OCI-LY1 (cell line): ENCODE results near the gene SLC39A11.

Source experiments
- H2AFZ ChIP-seq: fragments of 200-600 bp; sonication (generic), shearing (Covaris generic); 2 replicates; pipeline ENCODE4 v1.6.0; 2014; ENCODE audit warnings: antibody characterized with exemption, mild to moderate bottlenecking, low read length
- H3F3A ChIP-seq: fragments of 200-600 bp; sonication (generic), shearing (Covaris generic); 2 replicates; pipeline ENCODE4 v1.6.0; 2014; ENCODE audit warnings: mild to moderate bottlenecking, antibody characterized with exemption, low read length, moderate library complexity; ENCODE audit not compliant: insufficient read depth
- H3K27ac ChIP-seq: fragments of 200-600 bp; sonication (generic); 2 replicates; pipeline ENCODE4 v1.5.1; 2014; ENCODE audit warnings: low read length, mixed run types, mild to moderate bottlenecking, low read depth; ENCODE audit not compliant: poor library complexity, severe bottlenecking
- H3K27me3 ChIP-seq: fragments of 200-600 bp; sonication (generic); 2 replicates; pipeline ENCODE4 v1.6.0; 2014; ENCODE audit warnings: antibody characterized with exemption, mild to moderate bottlenecking, low read length, moderate library complexity; ENCODE audit not compliant: insufficient read depth
- H3K36me3 ChIP-seq: fragments of 200-600 bp; sonication (generic); 2 replicates; pipeline ENCODE4 v1.6.1; 2014; ENCODE audit warnings: mild to moderate bottlenecking, antibody characterized with exemption, low read length, moderate library complexity, mixed read lengths; ENCODE audit not compliant: insufficient read depth
- H3K4me1 ChIP-seq: fragments of 200-600 bp; sonication (generic); 2 replicates; pipeline ENCODE4 v1.5.1; 2014; ENCODE audit warnings: mild to moderate bottlenecking, low read length, moderate library complexity; ENCODE audit not compliant: insufficient read depth, severe bottlenecking
- H3K4me2 ChIP-seq: fragments of 200-600 bp; sonication (generic), shearing (Covaris generic); 2 replicates; pipeline ENCODE4 v1.6.1; 2014; ENCODE audit warnings: low read length
- H3K4me3 ChIP-seq: fragments of 200-600 bp; sonication (generic); 2 replicates; pipeline ENCODE4 v1.5.1; 2014; ENCODE audit warnings: low read length, low read depth, mild to moderate bottlenecking, mixed read lengths; ENCODE audit not compliant: poor library complexity, severe bottlenecking
- H3K79me2 ChIP-seq: fragments of 200-600 bp; shearing (Covaris generic); 2 replicates; pipeline ENCODE4 v1.6.1; 2016; ENCODE audit warnings: mixed run types, low read length, mixed read lengths; ENCODE audit not compliant: insufficient read depth
- H3K9ac ChIP-seq: fragments of 200-600 bp; sonication (generic), shearing (Covaris generic); 2 replicates; pipeline ENCODE4 v1.6.1; 2014; ENCODE audit warnings: mild to moderate bottlenecking, low read length, mixed read lengths
- H3K9me2 ChIP-seq: fragments of 200-600 bp; sonication (generic), shearing (Covaris generic); 2 replicates; pipeline ENCODE4 v1.6.1; 2014; ENCODE audit warnings: low read depth, mild to moderate bottlenecking, low read length, mixed read lengths
- H3K9me3 ChIP-seq: fragments of 200-600 bp; shearing (Covaris generic); 2 replicates; pipeline ENCODE4 v1.6.1; 2014; ENCODE audit warnings: low read length, mixed read lengths
- H4K20me1 ChIP-seq: fragments of 200-600 bp; sonication (generic), shearing (Covaris generic); 2 replicates; pipeline ENCODE4 v1.6.0; 2016; ENCODE audit warnings: mild to moderate bottlenecking, low read length; ENCODE audit not compliant: insufficient read depth
- CTCF ChIP-seq: fragments of 200-600 bp; sonication (generic), shearing (Covaris generic); IDR thresholded peaks from 2 replicates; pipeline ENCODE4 v1.5.1; 2017; ENCODE audit warnings: mild to moderate bottlenecking, antibody characterized with exemption, low read length, moderate library complexity, mixed read lengths
- EZH2 ChIP-seq: fragments of 200-600 bp; sonication (generic), shearing (Covaris generic); IDR thresholded peaks from 2 replicates; pipeline ENCODE4 v1.8.0; 2017; ENCODE audit warnings: borderline replicate concordance, mixed run types, mild to moderate bottlenecking, antibody characterized with exemption, low read length, moderate library complexity, mixed read lengths

Gene SLC39A11

GRCh38 chr17:72887917-72888316, 204.6 kb downstream of the SLC39A11 start:
- Histone ChIP-seq H3K36me3 (no peaks in the 10 kb centered on the region), H3K4me2 (no peak overlapping the region), H3K27ac (no peak overlapping the region), H3K27me3 (no peaks in the 10 kb centered on the region), H3K9me3 (no peaks in the 10 kb centered on the region), H3F3A (no peaks in the 10 kb centered on the region), H2AFZ (no peak overlapping the region), H4K20me1 (no peaks in the 10 kb centered on the region), H3K79me2 (no peaks in the 10 kb centered on the region), H3K9ac (no peak overlapping the region), H3K4me3 (no peak overlapping the region), H3K9me2 (no peaks in the 10 kb centered on the region), H3K4me1 (no peaks in the 10 kb centered on the region)
- TF ChIP-seq CTCF = no peak
- no peak for TF ChIP-seq EZH2

GRCh38 chr17:72887322-72887721, 205.2 kb downstream of the SLC39A11 start:
- H3K79me2 ChIP-seq = no peaks in the 10 kb centered on the region
- H3K9me2 ChIP-seq = no peaks in the 10 kb centered on the region
- no peak overlapping the region for H3K9ac ChIP-seq
- H3K27ac ChIP-seq = no peak overlapping the region
- no peaks in the 10 kb centered on the region for H3K36me3 ChIP-seq
- no peaks in the 10 kb centered on the region for H3K4me1 ChIP-seq
- H3F3A ChIP-seq = no peaks in the 10 kb centered on the region
- no peak overlapping the region for H2AFZ ChIP-seq
- TF ChIP-seq CTCF (no peak), EZH2 (no peak)
- no peaks in the 10 kb centered on the region for H3K9me3 ChIP-seq
- no peak overlapping the region for H3K4me3 ChIP-seq
- no peaks in the 10 kb centered on the region for H3K27me3 ChIP-seq
- no peaks in the 10 kb centered on the region for H4K20me1 ChIP-seq
- no peak overlapping the region for H3K4me2 ChIP-seq

GRCh38 chr17:72886622-72887021, 205.9 kb downstream of the SLC39A11 start:
- Histone ChIP-seq H3K9me3 (no peaks in the 10 kb centered on the region), H3K4me3 (no peak overlapping the region), H3K27me3 (no peaks in the 10 kb centered on the region), H3K9me2 (no peaks in the 10 kb centered on the region), H3K27ac (no peak overlapping the region), H3K4me1 (no peaks in the 10 kb centered on the region), H3K9ac (no peak overlapping the region), H3K79me2 (no peaks in the 10 kb centered on the region), H4K20me1 (no peaks in the 10 kb centered on the region), H3K36me3 (no peaks in the 10 kb centered on the region), H3F3A (no peaks in the 10 kb centered on the region), H3K4me2 (no peak overlapping the region), H2AFZ (no peak overlapping the region)
- TF ChIP-seq EZH2 (no peak), CTCF (no peak)
